Coronary artery (tissue), 2 donors: ENCODE measurements around the gene OTOG.

Experiments used
- DNase-seq: peaks from one replicate; pipeline ENCODE4 v3.0.0-alpha.2; 2017; ENCODE audit warnings: low spot score
- H3K27ac ChIP-seq, 2 donors: fragments of 200-600 bp; sonication (generic); one replicate each; pipeline ENCODE4 v1.5.1; 2016 to 2019
- H3K4me3 ChIP-seq: fragments of 200-600 bp; sonication (generic); 2 replicates; pipeline ENCODE4 v1.5.1; 2016; ENCODE audit warnings: mild to moderate bottlenecking, moderate library complexity
- TF ChIP-seq, protein P1 (sequence below): fragments of 200-600 bp; sonication (generic); IDR thresholded peaks from one replicate; pipeline ENCODE4 v1.5.1; 2019; ENCODE audit warnings: antibody characterized with exemption

OTOG gene

DNA sequence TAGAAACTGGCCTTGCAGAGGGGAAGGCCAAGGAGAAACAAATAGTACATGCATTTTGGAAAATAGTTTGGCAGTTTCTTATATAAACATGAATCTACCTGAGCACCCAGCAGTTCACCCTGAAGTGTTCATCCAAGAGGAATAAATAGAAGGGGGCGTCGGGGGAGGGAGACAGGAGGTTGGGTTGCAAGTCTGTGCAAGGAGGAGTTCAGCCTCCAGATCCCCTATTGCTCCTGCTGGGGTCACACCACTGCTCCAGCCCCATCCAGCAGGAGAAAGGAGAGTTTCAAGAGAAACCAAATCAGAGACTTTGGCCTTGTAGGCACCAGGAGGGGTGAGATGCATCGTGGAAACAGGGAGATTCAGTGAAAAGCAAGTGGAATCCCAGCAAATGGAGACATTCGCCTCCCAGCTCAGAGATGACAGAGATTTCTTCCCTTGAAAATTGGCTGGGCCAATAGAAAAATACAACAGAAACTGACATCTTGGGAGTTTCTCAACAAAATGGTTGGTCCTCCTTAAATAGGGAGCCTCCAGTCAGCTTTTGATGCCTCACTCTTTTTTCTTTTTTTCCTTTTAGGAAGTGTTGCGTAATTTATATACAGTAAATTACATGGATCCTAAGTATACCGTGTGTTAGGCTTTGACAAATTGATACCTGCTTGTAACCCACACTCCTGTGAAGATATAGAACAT is 34.1 kb downstream of the OTOG start:
- peak; percentile 50 for DNase-seq
- no peak overlapping the region for H3K4me3 ChIP-seq
- no peak overlapping the region for H3K27ac ChIP-seq
- TF ChIP-seq, protein P1, sequence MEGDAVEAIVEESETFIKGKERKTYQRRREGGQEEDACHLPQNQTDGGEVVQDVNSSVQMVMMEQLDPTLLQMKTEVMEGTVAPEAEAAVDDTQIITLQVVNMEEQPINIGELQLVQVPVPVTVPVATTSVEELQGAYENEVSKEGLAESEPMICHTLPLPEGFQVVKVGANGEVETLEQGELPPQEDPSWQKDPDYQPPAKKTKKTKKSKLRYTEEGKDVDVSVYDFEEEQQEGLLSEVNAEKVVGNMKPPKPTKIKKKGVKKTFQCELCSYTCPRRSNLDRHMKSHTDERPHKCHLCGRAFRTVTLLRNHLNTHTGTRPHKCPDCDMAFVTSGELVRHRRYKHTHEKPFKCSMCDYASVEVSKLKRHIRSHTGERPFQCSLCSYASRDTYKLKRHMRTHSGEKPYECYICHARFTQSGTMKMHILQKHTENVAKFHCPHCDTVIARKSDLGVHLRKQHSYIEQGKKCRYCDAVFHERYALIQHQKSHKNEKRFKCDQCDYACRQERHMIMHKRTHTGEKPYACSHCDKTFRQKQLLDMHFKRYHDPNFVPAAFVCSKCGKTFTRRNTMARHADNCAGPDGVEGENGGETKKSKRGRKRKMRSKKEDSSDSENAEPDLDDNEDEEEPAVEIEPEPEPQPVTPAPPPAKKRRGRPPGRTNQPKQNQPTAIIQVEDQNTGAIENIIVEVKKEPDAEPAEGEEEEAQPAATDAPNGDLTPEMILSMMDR: no peak

DNA sequence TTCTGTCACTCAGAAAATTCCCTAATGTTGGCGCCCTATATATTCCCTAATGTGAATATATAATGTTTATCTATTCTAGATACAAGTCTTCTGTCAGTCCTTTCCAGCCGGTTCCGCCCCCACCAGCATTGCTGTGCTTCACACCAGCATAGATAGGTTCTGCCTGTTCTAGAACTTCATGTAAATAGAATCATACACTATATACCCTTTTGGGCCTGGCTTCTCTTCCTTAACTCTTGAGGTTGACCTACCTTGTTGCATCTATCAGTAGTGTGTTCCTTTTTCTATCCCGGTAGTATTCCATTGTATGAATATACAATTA is 34.6 kb downstream of the OTOG start:
- TF ChIP-seq, protein P1: no peak
- DNase-seq: no peak

DNA sequence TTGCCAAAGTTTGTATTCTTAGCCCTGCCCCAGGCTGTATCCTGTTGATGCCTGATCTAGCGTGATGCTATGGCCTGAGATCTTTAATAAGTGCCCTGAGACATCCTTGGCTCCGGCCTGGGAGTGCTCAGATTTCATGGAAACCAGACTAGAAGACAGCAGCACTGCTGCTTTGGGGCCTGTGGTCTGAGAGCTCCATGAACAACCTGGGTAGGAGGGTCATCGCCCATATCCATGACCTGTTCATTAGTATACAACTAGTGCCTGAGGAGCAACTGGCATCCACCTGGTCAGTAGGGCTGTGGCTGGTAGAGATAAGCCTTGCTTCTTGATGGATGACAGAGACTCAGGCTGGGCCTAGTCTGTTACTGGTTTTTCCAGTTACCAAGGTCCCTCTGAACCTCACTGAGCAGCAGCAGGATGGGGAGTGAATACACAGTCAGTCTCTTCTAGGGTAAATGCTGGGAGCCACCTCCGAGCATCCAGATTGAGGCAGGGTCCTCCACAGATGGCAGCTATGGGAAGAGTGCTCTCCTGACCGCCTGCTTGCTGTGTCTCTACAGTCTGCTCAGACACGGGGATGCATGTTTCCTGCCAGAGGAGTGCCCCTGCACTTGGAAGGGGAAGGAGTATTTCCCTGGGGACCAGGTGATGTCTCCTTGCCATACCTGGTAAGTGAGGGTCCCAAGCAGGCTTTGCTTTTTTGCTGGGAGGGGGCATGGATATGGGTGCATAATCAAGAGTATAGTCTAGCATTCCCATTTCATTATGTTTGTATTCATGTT is 39.0 kb downstream of the OTOG start:
- peak; percentile 33 for DNase-seq
- Histone ChIP-seq H3K27ac (no peak overlapping the region), H3K4me3 (no peak overlapping the region)
- TF ChIP-seq, protein P1: no peak

More for the DNA sequence above, 34.6 kb downstream of the OTOG start:
- no peak overlapping the region for H3K4me3 ChIP-seq
- no peak overlapping the region for H3K27ac ChIP-seq

DNA sequence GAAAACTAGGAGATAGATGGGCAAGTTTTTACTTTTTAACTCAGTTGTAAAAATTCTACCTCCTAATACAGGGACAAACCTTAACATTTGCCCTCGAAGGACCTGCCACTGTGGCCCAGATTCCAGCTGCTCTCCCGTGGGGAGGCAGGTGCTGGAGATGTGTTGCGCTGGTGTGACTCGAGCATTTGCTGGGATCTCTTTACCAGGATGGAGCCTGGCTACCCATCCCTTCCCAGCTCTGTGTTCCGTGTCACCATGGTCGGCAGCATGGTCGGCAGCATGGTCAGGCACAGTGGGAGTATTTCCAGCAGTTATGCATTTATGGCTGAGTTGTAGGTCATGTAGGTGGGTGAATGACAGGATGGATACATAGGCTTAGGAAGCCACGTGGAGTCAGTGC is 41.1 kb downstream of the OTOG start:
- H3K4me3 ChIP-seq: no peak overlapping the region
- DNase-seq: peak; percentile 45
- TF ChIP-seq, protein P1: no peak
- H3K27ac ChIP-seq: no peak overlapping the region

DNA sequence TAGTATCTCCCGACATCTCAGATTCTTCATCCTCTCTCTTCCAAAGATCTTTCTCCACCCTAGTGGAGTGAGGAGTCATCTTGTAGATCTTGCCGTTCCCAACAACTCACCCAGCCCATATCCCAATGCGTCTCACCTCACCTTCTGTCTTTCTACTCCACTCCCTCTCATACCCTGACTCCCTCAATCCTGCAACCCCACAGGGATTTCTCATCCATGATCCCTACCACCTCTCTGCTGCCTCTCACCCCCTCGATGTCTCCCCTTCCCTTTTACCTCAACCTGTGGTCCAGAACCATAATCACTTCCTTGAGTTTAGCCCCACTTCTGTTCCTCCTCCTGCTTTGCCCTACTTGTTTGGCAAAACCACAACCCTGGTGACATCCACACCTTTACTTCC is 41.7 kb downstream of the OTOG start:
- DNase-seq: peak; percentile 33
- Histone ChIP-seq H3K4me3 (no peak overlapping the region), H3K27ac (no peak overlapping the region)
- TF ChIP-seq, protein P1: no peak

DNA sequence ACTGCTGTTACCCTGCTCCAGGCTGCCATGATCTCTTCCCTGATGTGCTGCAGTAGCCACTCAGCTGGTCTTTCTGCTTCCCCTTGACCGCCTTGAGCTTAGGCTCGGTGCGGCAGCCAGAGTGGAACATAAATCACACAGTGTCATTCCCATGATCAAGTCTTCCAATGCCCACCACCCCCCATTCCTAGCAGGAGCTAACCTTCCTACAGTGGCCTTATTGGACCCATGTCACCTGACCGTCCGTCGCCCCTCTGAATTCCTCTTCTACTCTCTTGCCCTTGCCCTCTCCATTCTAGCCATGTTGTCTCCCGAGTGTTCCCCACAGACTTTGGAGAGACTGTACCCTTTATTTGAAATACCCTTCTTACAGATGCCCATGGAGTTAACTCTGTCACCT is 43.4 kb downstream of the OTOG start:
- H3K4me3 ChIP-seq: no peak overlapping the region
- TF ChIP-seq, protein P1: no peak
- DNase-seq: peak; percentile 49
- no peak overlapping the region for H3K27ac ChIP-seq

DNA sequence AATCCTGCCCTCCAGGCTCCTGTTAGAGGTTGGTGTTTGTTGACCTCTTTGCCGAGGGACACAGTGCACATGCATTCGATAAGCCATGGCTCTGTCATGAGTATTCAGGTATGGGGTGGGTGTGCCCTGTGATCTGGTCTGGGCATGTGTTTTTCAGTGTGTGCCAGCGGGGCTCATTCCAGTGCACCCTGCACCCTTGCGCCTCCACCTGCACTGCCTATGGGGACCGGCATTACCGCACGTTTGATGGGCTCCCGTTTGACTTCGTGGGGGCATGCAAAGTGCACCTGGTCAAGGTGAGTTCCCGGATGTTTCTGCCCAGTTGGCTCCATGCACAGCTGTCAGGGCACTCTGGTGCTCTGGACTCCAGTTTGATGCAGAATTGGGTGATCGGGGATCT is 44.2 kb downstream of the OTOG start:
- no peak overlapping the region for H3K4me3 ChIP-seq
- TF ChIP-seq, protein P1: no peak
- no peak overlapping the region for H3K27ac ChIP-seq
- peak; percentile 55 for DNase-seq
